Right lobe of liver (tissue), 4 donors: Measurements from ENCODE around the gene LTC4S.

ENCODE experiments used
- POLR2A ChIP-seq: fragments of 450-650 bp; IDR thresholded peaks from one replicate; pipeline ENCODE4 v1.6.1; 2017; ENCODE audit warnings: antibody characterized with exemption, mild to moderate bottlenecking
- TF ChIP-seq, protein P1 (sequence below), 4 donors: fragments of 200-600 bp in 3 of 4; fragments of 450-650 bp in 1 of 4; IDR thresholded peaks; one replicate each; pipeline versions ENCODE4 v1.5.1 to v1.8.0; 2016 to 2022; ENCODE audit warnings: antibody characterized with exemption in 4 of 4, mild to moderate bottlenecking in 2 of 4
- donor health status: DM: no; HTN: no; CAD: no.
- donor health status: DM: no; HTN: no; CAD: no.
- donor health status: DM: no; HTN: yes; CAD: no.

DNA sequence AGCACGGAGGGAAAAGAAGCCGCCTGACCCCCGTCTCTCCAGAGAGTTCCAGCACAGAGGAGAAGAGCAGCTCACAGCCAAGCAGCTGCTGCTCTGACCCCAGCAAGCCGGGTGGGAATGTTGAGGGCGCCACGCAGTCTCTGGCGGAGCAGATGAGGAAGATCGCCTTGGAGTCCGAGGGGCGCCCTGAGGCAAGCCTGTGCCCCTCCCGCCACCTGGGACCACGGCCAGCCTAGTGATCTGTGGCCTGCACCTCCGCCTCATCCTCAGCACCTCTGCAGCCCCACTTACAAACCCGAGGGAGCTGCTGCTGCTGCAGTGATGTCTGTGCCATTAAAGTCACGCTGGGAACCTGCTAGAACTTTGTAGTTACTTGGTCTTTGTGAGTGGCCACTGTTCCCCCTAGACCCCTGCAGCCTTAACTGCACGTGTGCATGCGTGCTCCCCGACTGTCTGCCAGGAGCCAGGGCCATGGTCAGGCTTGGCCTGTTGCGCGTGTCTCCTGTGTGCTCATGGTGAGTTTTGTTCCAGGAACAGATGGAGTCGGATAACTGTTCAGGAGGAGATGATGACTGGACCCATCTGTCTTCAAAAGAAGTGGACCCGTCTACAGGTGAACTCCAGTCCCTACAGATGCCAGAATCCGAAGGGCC is 39.4 kb downstream of the LTC4S start:
- TF ChIP-seq, protein P1, sequence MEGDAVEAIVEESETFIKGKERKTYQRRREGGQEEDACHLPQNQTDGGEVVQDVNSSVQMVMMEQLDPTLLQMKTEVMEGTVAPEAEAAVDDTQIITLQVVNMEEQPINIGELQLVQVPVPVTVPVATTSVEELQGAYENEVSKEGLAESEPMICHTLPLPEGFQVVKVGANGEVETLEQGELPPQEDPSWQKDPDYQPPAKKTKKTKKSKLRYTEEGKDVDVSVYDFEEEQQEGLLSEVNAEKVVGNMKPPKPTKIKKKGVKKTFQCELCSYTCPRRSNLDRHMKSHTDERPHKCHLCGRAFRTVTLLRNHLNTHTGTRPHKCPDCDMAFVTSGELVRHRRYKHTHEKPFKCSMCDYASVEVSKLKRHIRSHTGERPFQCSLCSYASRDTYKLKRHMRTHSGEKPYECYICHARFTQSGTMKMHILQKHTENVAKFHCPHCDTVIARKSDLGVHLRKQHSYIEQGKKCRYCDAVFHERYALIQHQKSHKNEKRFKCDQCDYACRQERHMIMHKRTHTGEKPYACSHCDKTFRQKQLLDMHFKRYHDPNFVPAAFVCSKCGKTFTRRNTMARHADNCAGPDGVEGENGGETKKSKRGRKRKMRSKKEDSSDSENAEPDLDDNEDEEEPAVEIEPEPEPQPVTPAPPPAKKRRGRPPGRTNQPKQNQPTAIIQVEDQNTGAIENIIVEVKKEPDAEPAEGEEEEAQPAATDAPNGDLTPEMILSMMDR (IDR thresholded peaks at IDR 0.05), result no peak
- TF ChIP-seq POLR2A, result no peak
